Neuronal stem cell (in vitro differentiated cells): ENCODE results near the gene FHIT.

Source experiments
- DNase-seq: peaks from one replicate; pipeline ENCODE4 v3.0.0-alpha.2; 2013; ENCODE audit warnings: low spot score
- H2AFZ ChIP-seq: one replicate; pipeline ENCODE4 v1.6.1; 2013; ENCODE audit warnings: mild to moderate bottlenecking, low read length, inconsistent platforms
- H2AK5ac ChIP-seq: 2 replicates; pipeline ENCODE4 v1.6.1; 2013; ENCODE audit warnings: low read depth, mild to moderate bottlenecking, inconsistent platforms, low read length, moderate library complexity, mixed read lengths
- H2BK120ac ChIP-seq: 2 replicates; pipeline ENCODE4 v1.6.1; 2013; ENCODE audit warnings: low read depth, mild to moderate bottlenecking, inconsistent platforms, low read length, moderate library complexity, mixed read lengths
- H2BK12ac ChIP-seq: one replicate; pipeline ENCODE4 v1.6.1; 2013; ENCODE audit warnings: low read length, inconsistent platforms
- H2BK15ac ChIP-seq: 2 replicates; pipeline ENCODE4 v1.6.1; 2013; ENCODE audit warnings: mild to moderate bottlenecking, low read length, inconsistent platforms, mixed read lengths
- H2BK5ac ChIP-seq: one replicate; pipeline ENCODE4 v1.6.1; 2013; ENCODE audit warnings: inconsistent platforms, mild to moderate bottlenecking, low read length, moderate library complexity
- H3K14ac ChIP-seq: one replicate; pipeline ENCODE4 v1.6.1; 2013; ENCODE audit warnings: low read length, inconsistent platforms
- H3K18ac ChIP-seq: 2 replicates; pipeline ENCODE4 v1.6.1; 2013; ENCODE audit warnings: low read length, inconsistent platforms
- H3K23ac ChIP-seq: 2 replicates; pipeline ENCODE4 v1.6.1; 2013; ENCODE audit warnings: low read depth, mild to moderate bottlenecking, mixed read lengths, low read length, inconsistent platforms; ENCODE audit not compliant: poor library complexity
- H3K27ac ChIP-seq: replicated peaks from 3 replicates; pipeline ENCODE4 v1.5.1; 2013; ENCODE audit warnings: low read length, inconsistent platforms
- H3K27me3 ChIP-seq, 3 experiments: 2 replicates each; pipeline ENCODE4 v1.6.1; 2013; ENCODE audit warnings: low read length in 3 of 3, mild to moderate bottlenecking in 2 of 3, inconsistent platforms in 1 of 3, low read depth in 1 of 3, mixed read lengths in 1 of 3, moderate library complexity in 1 of 3; ENCODE audit not compliant: control insufficient read depth in 3 of 3, insufficient read depth in 3 of 3
- H3K36me3 ChIP-seq, 2 donors: replicated peaks in 1 of 2; 2 replicates each; pipeline ENCODE4 v1.6.1; 2013; ENCODE audit warnings: low read length in 2 of 2; ENCODE audit not compliant: control insufficient read depth in 2 of 2, insufficient read depth in 2 of 2
- H3K4ac ChIP-seq: 2 replicates; pipeline ENCODE4 v1.6.1; 2013; ENCODE audit warnings: inconsistent platforms, mild to moderate bottlenecking, low read length, moderate library complexity
- H3K4me1 ChIP-seq, 2 donors: 1 replicate in 1 of 2; 2 replicates in 1 of 2; pipeline ENCODE4 v1.6.1; 2013; ENCODE audit warnings: low read length in 2 of 2, low read depth in 1 of 2; ENCODE audit not compliant: control insufficient read depth in 2 of 2, insufficient read depth in 1 of 2
- H3K4me2 ChIP-seq: one replicate; pipeline ENCODE4 v1.6.1; 2013; ENCODE audit warnings: mild to moderate bottlenecking, low read length, inconsistent platforms; ENCODE audit not compliant: insufficient read depth, poor library complexity, severe bottlenecking
- H3K4me3 ChIP-seq, 2 donors: 2 replicates each; pipeline ENCODE4 v1.5.1; 2013; ENCODE audit warnings: low read length in 2 of 2, mild to moderate bottlenecking in 2 of 2, inconsistent platforms in 1 of 2, moderate library complexity in 1 of 2
- H3K79me1 ChIP-seq: one replicate; pipeline ENCODE4 v1.6.1; 2013; ENCODE audit warnings: low read depth, mild to moderate bottlenecking, inconsistent platforms, low read length, moderate library complexity
- H3K9ac ChIP-seq: one replicate; pipeline ENCODE4 v1.6.1; 2013; ENCODE audit warnings: mild to moderate bottlenecking, low read depth, low read length, inconsistent platforms; ENCODE audit not compliant: poor library complexity
- H3K9me3 ChIP-seq, 2 donors: replicated peaks in 1 of 2; 2 replicates each; pipeline versions ENCODE3 to v1.6.1; 2013; ENCODE audit warnings: low read length in 2 of 2, mild to moderate bottlenecking in 2 of 2, inconsistent platforms in 1 of 2, low read depth in 1 of 2, mixed read lengths in 1 of 2, moderate library complexity in 1 of 2; ENCODE audit not compliant: control insufficient read depth in 2 of 2, insufficient read depth in 1 of 2
- H4K8ac ChIP-seq: one replicate; pipeline ENCODE4 v1.6.1; 2013; ENCODE audit warnings: low read depth, mild to moderate bottlenecking, inconsistent platforms, low read length, moderate library complexity
- H4K91ac ChIP-seq: one replicate; pipeline ENCODE4 v1.6.1; 2013; ENCODE audit warnings: low read length, low read depth, mild to moderate bottlenecking, inconsistent platforms; ENCODE audit not compliant: poor library complexity
- WGBS, 2 donors: extraction: QIAGEN DNeasy Blood & Tissue Kit; methylation state at CpG; one replicate each; pipeline ENCODE4 v1.1.7; 2013; ENCODE audit warnings: missing lambda C conversion rate in 2 of 2, mixed read lengths in 1 of 2; ENCODE audit not compliant: insufficient read length in 2 of 2, insufficient replicate concordance in 1 of 2; ENCODE audit errors: extremely low coverage in 2 of 2; 5-methylcytosine and 5-hydroxymethylcytosine counted together

FHIT gene

GRCh38 chr3:60742606-60743145 is 508.6 kb downstream of the FHIT start:
- Histone ChIP-seq H2BK12ac (no peak overlapping the region), H4K91ac (no peak overlapping the region), H3K23ac (no peak overlapping the region), H3K79me1 (no peaks in the 10 kb centered on the region), H3K4me2 (no peak overlapping the region), H3K9me3 (no peaks in the 10 kb centered on the region), H3K9ac (no peak overlapping the region), H4K8ac (no peak overlapping the region), H2BK15ac (no peak overlapping the region), H3K4me3 (no peak overlapping the region), H2AK5ac (no peak overlapping the region), H3K4ac (no peak overlapping the region), H2AFZ (no peak overlapping the region), H3K4me1 (peaks cover 8 to 14% of the 10 kb centered on the region in 2 donors), H3K27ac (no peak overlapping the region), H3K18ac (no peak overlapping the region), H3K14ac (no peak overlapping the region), H3K36me3 (no peaks in the 10 kb centered on the region), H2BK120ac (no peak overlapping the region), H2BK5ac (no peak overlapping the region), H3K27me3 (no peaks in the 10 kb centered on the region)
- no CpG with 5 or more reads among the region's 8 CpGs for WGBS, 2 donors
- DNase-seq = peak; percentile 33

DNA sequence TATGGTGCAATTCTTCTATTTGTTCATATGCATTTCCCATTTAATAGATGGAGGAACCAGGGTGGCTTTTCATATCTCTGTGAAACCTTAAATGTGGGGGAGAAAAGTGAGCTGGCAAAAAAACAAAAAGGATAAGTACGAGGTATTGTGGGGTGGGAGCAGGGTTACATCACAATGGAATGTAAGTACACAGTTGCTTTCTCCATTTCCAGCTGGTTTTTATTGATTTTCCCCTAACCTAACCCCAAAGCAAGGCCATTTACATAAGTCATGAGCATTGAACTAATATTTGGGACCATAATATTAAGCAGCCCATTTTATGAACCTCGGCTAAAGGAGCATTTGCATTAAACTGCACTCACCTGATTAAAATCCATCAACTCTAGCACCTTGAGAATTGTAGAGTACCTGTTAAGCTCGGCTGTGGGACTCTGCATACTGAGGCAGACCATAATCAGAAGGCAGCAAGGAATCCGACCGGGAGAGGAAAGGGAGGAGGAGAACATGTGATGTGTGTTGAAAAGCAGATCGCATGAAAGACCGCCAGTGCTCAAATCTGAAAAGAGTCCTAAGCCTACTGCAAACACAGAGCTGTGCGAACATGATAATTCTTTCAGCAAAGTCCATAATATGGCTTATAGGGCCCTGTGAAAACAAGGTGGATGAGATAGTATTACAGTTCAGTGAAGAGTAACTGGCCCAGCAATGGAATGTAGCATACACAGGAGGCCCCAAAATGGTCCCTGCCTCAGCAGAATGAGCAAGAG is 513.4 kb downstream of the FHIT start:
- Histone ChIP-seq H3K14ac (no peak overlapping the region), H4K91ac (no peak overlapping the region), H4K8ac (no peak overlapping the region), H3K36me3 (no peaks in the 10 kb centered on the region), H3K9me3 (no peaks in the 10 kb centered on the region), H3K18ac (no peak overlapping the region), H2BK120ac (no peak overlapping the region), H2AFZ (no peak overlapping the region), H2BK5ac (no peak overlapping the region), H3K4me1 (peaks cover 0 to 2% of the 10 kb centered on the region in 2 donors), H2BK12ac (no peak overlapping the region), H2AK5ac (no peak overlapping the region), H3K27me3 (no peaks in the 10 kb centered on the region), H3K4me2 (no peak overlapping the region), H3K27ac (no peak overlapping the region), H3K4me3 (no peak overlapping the region), H3K4ac (no peak overlapping the region), H3K9ac (no peak overlapping the region), H2BK15ac (no peak overlapping the region), H3K23ac (no peak overlapping the region), H3K79me1 (no peaks in the 10 kb centered on the region)
- WGBS, 2 donors = no CpG with 5 or more reads among the region's 8 CpGs
- DNase-seq = no peak

DNA sequence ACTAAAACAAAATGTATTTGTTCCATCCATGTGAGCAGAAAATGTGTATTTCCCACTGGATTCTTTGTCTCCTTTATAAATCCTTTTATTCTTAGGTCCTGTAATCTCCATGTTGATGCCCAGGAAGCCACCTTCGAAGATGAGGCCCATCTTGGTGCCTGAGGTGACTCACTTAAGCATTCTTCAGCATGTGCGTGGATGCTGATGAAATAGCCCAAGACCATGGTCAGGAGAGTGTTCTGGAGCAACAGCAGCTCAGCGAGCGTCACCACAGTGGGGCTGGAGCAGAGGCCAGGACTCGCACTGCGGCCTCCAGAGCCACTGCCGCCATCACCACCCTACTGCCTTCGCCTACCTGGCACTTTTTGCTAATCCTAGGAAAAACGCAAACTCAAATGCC is 520.9 kb downstream of the FHIT start:
- peak overlapping the region; percentile 70 for H3K18ac ChIP-seq
- no peaks in the 10 kb centered on the region for H3K79me1 ChIP-seq
- H3K4ac ChIP-seq = peak overlapping the region; percentile 44
- no peak overlapping the region for H2BK15ac ChIP-seq
- H2BK120ac ChIP-seq = no peak overlapping the region
- no peak overlapping the region for H2AK5ac ChIP-seq
- no peak overlapping the region for H3K9ac ChIP-seq
- no peaks in the 10 kb centered on the region for H3K9me3 ChIP-seq
- no peaks in the 10 kb centered on the region for H3K4me1 ChIP-seq
- no peak overlapping the region for H3K4me3 ChIP-seq
- H3K27ac ChIP-seq = no peak overlapping the region
- WGBS, 2 donors = no CpG with 5 or more reads among the region's 9 CpGs
- DNase-seq = no peak
- H2AFZ ChIP-seq = no peak overlapping the region
- H3K23ac ChIP-seq = no peak overlapping the region
- H3K27me3 ChIP-seq = no peaks in the 10 kb centered on the region
- no peak overlapping the region for H4K8ac ChIP-seq
- H3K14ac ChIP-seq = peak overlapping the region; percentile 25
- H3K36me3 ChIP-seq = no peaks in the 10 kb centered on the region
- H4K91ac ChIP-seq = no peak overlapping the region
- H2BK12ac ChIP-seq = peak overlapping the region; percentile 43
- no peak overlapping the region for H2BK5ac ChIP-seq
- no peak overlapping the region for H3K4me2 ChIP-seq

- Histone ChIP-seq H2BK5ac (no peak overlapping the region), H3K4ac (no peak overlapping the region), H3K4me3 (no peak overlapping the region), H3K9me3 (no peaks in the 10 kb centered on the region), H3K18ac (no peak overlapping the region), H2BK120ac (no peak overlapping the region), H3K4me2 (no peak overlapping the region), H3K36me3 (no peaks in the 10 kb centered on the region), H2BK15ac (no peak overlapping the region), H3K23ac (no peak overlapping the region), H3K14ac (no peak overlapping the region), H3K27me3 (no peaks in the 10 kb centered on the region), H3K27ac (no peak overlapping the region), H4K91ac (no peak overlapping the region), H2BK12ac (no peak overlapping the region), H3K9ac (no peak overlapping the region), H3K79me1 (no peaks in the 10 kb centered on the region), H3K4me1 (no peaks in the 10 kb centered on the region), H2AFZ (no peak overlapping the region), H4K8ac (no peak overlapping the region), H2AK5ac (no peak overlapping the region)
- WGBS, 2 donors = no CpG with 5 or more reads among the region's 6 CpGs
- no peak for DNase-seq
Measured at GRCh38 chr3:60729056-60729455, 522.2 kb downstream of the FHIT start.
